ENCODE results near the gene TMEM273. TPM values are rescaled to one million over a fixed set of nuclear protein-coding genes. Genes with fewer than 3 reads are reported as not detected.

The TMEM273 gene
- total RNA-seq, 1 experiment from 2014 or later, result not detected

DNA sequence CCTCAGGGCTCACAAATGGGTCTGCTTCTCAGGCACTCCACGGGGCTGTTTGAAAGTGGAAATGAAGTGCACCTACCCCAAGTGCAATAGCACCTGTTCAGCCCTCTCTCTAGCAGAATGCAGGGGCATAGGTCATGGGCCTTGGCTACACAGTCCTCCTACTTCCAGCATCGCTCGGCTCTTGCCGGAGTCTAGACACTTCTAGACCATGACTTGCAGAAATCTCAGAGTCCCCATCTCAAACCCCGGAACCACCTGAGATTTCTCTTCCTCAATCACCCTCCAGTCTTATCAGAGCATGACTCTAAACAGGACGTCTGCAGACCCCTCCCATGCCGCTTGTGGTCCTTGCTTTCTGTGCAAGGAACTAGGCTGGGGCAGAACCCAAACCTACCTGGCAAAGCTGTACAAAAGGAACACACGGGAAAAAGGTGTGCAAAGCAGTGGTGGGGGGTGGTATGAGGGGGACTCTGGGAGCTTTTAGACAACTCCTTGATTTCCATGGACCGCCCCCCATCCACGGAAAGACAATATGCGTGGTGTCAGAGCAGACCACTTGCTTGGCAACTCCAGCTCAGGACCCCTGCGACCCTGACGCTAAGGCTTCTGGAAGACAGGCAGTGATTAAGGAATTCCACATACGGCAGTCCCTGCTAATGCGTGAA lies 13.8 kb downstream of the TMEM273 start:
- Histone ChIP-seq H3K9me3 (ENCODE audit: control insufficient read depth in 1 of 2, insufficient read depth in 1 of 2, low read depth in 1 of 2, low read length in 2 of 2) (no peaks in the 10 kb centered on the region), H3K79me2 (ENCODE audit: insufficient read depth, low read length) (no peaks in the 10 kb centered on the region), H4K20me1 (ENCODE audit: insufficient read depth) (no peaks in the 10 kb centered on the region), H2AFZ (ENCODE audit: low read depth, low read length, poor library complexity, severe bottlenecking) (no peak overlapping the region), H3K4me2 (ENCODE audit: low read length) (no peak overlapping the region), H3K4me1 (ENCODE audit: control insufficient read depth in 1 of 2, insufficient read depth in 2 of 2, low read length in 2 of 2) (peaks cover 0 to 12% of the 10 kb centered on the region in 2 experiments; a peak in 2 of 4 replicates), H3K36me3 (ENCODE audit: control insufficient read depth in 1 of 2, insufficient read depth in 2 of 2, low read length in 2 of 2) (no peaks in the 10 kb centered on the region), H3K27me3 (ENCODE audit: insufficient read depth, low read length) (no peaks in the 10 kb centered on the region), H3K4me3 (replicated peaks in 1 of 2; ENCODE audit: low read depth in 1 of 2, low read length in 2 of 2) (no peak overlapping the region), H3K9me2 (ENCODE audit: insufficient read depth) (no peaks in the 10 kb centered on the region), H3K9ac (ENCODE audit: low read length) (no peak overlapping the region), H3K27ac (ENCODE audit: low read depth, low read length) (no peak overlapping the region)
- no peak for DNase-seq (ENCODE audit: low read depth, low spot score)
- POLR2A ChIA-PET, result no interaction called here
- RAD21 ChIA-PET (ENCODE audit: low non-redundant PET in 1 of 2, low total read pairs in 2 of 2, uncharacterized antibody in 2 of 2, unreplicated experiment in 2 of 2), result no interaction called here
- intact Hi-C loops (cut with micrococcal nuclease), result no loop called here
- TF ChIP-seq RAD21 (IDR thresholded peaks at IDR 0.05; ENCODE audit: low read depth), result no peak
- TF ChIP-seq, protein P1, sequence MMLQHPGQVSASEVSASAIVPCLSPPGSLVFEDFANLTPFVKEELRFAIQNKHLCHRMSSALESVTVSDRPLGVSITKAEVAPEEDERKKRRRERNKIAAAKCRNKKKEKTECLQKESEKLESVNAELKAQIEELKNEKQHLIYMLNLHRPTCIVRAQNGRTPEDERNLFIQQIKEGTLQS (IDR thresholded peaks at IDR 0.05), result no peak
- TF ChIP-seq JUND (IDR thresholded peaks at IDR 0.05), result no peak
- no peak for TF ChIP-seq EZH2phosphoT487 (IDR thresholded peaks at IDR 0.05; ENCODE audit: borderline replicate concordance)
- no peak for TF ChIP-seq SIN3A (IDR thresholded peaks at IDR 0.05; ENCODE audit: low read depth)
- TF ChIP-seq, protein P2, sequence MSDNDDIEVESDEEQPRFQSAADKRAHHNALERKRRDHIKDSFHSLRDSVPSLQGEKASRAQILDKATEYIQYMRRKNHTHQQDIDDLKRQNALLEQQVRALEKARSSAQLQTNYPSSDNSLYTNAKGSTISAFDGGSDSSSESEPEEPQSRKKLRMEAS (IDR thresholded peaks at IDR 0.05), result no peak
- TF ChIP-seq EGR1 (IDR thresholded peaks at IDR 0.05; ENCODE audit: low read depth), result no peak
- no peak for TF ChIP-seq ELF1 (IDR thresholded peaks at IDR 0.05; ENCODE audit: borderline replicate concordance, low read depth)
- no peak for TF ChIP-seq CEBPB (IDR thresholded peaks at IDR 0.05; ENCODE audit: low read depth)
- TF ChIP-seq FOSL1 (IDR thresholded peaks at IDR 0.05; ENCODE audit: low read depth), result no peak
- no peak for ATAC-seq
- no TSS peak for BruUV-seq (replicated peaks)
- CTCF ChIA-PET, result interaction anchor here (1.2 kb wide), 1 partner anchor 10 kb away, joined by 4 read pairs; no protein-coding TSS in a partner anchor

DNA sequence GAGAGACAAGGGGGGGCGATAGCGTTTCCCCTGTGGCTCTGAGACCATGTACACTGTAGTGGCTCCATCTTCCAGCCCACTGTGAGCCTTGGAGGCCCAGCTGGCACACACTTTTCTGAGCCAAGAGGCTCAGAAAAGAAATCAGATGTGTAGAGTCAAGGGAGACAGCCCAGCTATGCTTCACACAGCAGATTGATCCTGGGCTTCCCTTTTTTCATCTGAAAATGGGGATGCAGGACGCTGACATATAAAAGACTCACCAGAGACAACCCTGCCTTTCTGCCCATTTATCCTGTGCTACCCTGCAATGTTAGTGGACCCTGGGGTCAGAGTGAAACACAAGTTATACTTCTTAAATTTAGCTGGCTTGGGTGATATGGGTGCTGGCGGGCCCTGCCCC lies 14.3 kb downstream of the TMEM273 start:
- POLR2A ChIA-PET, result no interaction called here
- no peak overlapping the region for H3K9ac ChIP-seq (ENCODE audit: low read length)
- DNase-seq (ENCODE audit: low read depth, low spot score), result no peak
- H3K4me2 ChIP-seq (ENCODE audit: low read length), result no peak overlapping the region
- no peak overlapping the region for H2AFZ ChIP-seq (ENCODE audit: low read depth, low read length, poor library complexity, severe bottlenecking)
- CTCF ChIA-PET, result interaction anchor here (1.4 kb wide), 1 partner anchor 10 kb away, joined by 4 read pairs; no protein-coding TSS in a partner anchor
- intact Hi-C loops (cut with micrococcal nuclease), result no loop called here
- no peaks in the 10 kb centered on the region for H3K79me2 ChIP-seq (ENCODE audit: insufficient read depth, low read length)
- no peaks in the 10 kb centered on the region for H3K9me2 ChIP-seq (ENCODE audit: insufficient read depth)
- H3K4me1 ChIP-seq (ENCODE audit: control insufficient read depth in 1 of 2, insufficient read depth in 2 of 2, low read length in 2 of 2), result peaks cover 0 to 12% of the 10 kb centered on the region in 2 experiments; a peak in 2 of 4 replicates
- RAD21 ChIA-PET (ENCODE audit: low non-redundant PET in 1 of 2, low total read pairs in 2 of 2, uncharacterized antibody in 2 of 2, unreplicated experiment in 2 of 2), result no interaction called here
- no peaks in the 10 kb centered on the region for H3K27me3 ChIP-seq (ENCODE audit: insufficient read depth, low read length)
- no peak overlapping the region for H3K27ac ChIP-seq (ENCODE audit: low read depth, low read length)
- H3K9me3 ChIP-seq (ENCODE audit: control insufficient read depth in 1 of 2, insufficient read depth in 1 of 2, low read depth in 1 of 2, low read length in 2 of 2), result no peaks in the 10 kb centered on the region
- TF ChIP-seq CEBPB (IDR thresholded peaks at IDR 0.05; ENCODE audit: low read depth), result no peak
- no peak overlapping the region for H3K4me3 ChIP-seq (replicated peaks in 1 of 2; ENCODE audit: low read depth in 1 of 2, low read length in 2 of 2)
- BruUV-seq (replicated peaks), result no TSS peak
- no peaks in the 10 kb centered on the region for H3K36me3 ChIP-seq (ENCODE audit: control insufficient read depth in 1 of 2, insufficient read depth in 2 of 2, low read length in 2 of 2)
- ATAC-seq, result no peak
- no peaks in the 10 kb centered on the region for H4K20me1 ChIP-seq (ENCODE audit: insufficient read depth)
